ENCODE data around the gene KIAA1671.
"Not testable (repeated sequence)": the region's sequence is repeated elsewhere in the genome, so short reads cannot be mapped to it uniquely, and the experiment has no call there.

KIAA1671 gene

DNA sequence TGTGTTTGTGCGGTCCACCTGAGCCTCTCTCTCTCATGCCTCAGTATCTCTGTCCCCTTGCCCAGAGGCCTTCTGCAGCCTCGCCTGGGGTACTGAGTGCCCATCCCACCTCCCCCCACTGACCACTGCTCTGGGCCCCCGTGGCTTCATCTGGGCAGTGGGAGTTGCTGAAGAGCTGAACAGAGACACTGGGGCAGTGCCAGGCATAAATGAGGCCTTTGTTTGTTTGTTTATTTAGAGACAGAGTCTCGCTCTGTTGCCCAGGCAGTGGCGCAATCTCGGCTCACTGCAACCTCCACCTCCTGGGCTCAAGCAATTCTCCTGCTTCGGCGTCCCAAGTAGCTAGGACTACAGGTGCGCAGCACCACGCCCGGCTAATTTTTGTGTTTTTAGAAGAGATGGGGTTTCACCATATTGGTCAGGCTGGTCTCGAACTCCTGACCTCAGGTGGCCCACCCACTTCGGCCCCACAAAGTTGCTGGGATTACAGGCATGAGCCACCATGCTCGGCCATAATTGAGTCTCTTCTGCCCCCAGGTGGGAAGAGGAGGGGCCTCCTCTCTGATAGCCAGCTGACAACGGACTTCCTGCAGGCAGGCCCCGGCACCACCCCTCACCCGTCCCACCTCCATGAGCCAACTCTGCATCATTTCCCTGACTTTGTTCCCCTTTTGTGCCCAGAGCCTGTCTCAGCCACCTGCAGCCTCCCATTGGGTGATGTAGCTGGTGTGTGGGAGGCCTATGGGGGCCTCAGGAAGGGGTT is 256.4 kb downstream of the KIAA1671 start:
- in situ Hi-C loops (cut with HindIII; ENCODE audit: low sequenced_read_pairs), result no loop called here

DNA sequence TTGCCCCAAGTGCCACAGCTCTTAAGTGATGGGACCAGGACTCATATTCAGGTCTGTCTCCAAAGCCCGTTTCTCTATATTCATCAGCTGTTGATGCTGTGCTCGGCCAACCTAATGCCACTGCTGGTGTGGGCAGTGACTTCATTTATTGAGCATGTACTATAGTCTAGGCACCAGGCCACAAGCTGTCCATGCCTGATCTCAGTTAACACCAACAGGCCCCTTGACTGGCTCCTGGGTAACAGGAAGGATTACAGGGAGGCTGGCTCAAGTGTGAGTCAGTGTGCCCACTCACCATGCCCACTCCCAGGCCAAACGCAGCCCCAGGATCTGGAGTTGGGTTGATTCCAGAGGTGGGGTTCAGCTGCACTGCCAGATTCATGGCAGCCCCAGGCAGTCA is 258.3 kb downstream of the KIAA1671 start:
- in situ Hi-C loops (cut with HindIII; ENCODE audit: low sequenced_read_pairs), result no loop called here

DNA sequence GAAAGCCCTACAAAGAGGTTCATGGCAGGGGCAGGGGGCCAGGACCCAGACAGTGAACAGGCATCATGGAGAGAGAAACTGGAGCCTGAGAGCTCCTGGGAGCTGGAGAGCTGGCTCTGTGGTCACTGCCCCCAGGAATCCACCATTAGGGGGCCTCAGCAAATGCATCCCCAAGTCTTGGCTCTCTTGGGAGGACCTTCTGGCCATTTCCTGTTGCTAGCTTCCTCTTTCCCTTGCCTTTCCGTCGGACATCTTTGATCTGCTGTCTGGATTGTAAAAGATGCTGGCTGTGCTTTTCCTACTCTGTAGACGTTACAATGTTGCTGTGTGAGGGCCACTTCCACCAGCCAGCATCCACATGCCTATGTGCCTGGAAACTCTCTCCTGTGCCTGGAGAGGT is 259.8 kb downstream of the KIAA1671 start:
- in situ Hi-C loops (cut with HindIII; ENCODE audit: low sequenced_read_pairs), result no loop called here

DNA sequence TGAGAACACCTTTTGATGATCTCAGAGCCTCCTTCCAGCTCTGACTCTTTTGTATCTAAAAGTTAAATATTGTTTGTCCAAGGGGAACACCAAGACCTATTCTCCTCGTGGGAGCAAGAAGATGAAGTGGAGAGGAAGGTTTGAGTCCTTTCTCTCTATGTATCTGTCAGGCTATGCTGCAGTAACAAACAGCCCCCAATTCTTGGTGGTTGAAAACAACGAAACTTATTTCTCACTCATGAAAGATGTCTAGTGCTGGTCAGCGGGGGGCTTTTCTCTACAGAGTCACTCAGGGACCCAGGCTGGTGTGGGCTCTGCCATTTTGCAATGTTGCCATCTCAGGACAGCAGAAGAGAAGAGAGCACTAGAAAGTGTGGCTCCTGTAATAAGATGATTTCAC is 260.7 kb downstream of the KIAA1671 start:
- in situ Hi-C loops (cut with HindIII; ENCODE audit: low sequenced_read_pairs), result no loop called here

DNA sequence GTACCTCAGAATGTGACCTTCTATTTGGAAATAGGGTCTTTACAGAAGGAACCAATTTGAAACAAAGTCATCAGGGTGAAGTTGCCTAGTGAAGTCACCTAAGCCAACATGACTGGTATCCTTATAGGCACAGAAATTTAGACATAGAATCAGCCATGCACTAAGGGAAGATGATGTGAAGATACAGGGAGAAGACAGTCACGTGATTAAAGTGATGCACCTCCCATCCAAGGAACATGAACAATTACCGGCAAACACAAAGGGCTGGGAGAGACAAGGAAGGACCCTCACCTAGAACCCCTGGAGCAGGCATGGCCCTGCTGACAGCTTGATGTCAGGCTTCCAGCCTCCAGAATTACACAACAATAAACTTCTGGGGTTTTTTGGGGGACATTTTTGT is 263.7 kb downstream of the KIAA1671 start:
- in situ Hi-C loops (cut with HindIII; ENCODE audit: low sequenced_read_pairs), result no loop called here

DNA sequence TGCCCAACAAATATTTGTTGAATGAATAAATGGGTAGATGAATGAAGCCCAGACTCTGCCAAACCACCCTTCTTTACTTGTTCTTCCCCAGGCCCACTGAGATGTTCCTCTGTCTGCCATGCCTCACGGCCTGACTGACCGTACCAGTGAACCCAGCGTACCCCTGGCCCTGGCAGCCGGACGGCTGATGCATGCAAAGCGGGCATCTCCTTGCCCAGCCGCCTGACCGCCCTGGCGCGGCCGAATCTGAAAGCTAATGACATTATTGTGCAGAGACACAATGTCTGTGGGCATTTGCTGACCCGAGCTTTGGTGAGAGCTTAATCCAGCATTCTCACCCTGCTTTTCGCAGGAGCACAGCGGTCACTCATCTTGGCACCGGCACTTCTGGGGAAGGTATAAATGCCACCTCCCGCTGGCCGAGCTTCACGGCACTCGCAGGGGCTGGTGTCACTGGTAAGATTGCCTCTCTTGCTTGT is 266.7 kb downstream of the KIAA1671 start, which contains the start of gene CRYBB2:
CRYBB2 (plus strand) TSS at position 429 of the 479 bp plus-strand sequence. CDS start 1,791 bp downstream, outside the sequence.
- in situ Hi-C loops (cut with HindIII; ENCODE audit: low sequenced_read_pairs), result no loop called here

GRCh38 chr22:25219948-25220442 is 267.5 kb downstream of the KIAA1671 start:
- in situ Hi-C loops (cut with HindIII; ENCODE audit: low sequenced_read_pairs), result no loop called here

DNA sequence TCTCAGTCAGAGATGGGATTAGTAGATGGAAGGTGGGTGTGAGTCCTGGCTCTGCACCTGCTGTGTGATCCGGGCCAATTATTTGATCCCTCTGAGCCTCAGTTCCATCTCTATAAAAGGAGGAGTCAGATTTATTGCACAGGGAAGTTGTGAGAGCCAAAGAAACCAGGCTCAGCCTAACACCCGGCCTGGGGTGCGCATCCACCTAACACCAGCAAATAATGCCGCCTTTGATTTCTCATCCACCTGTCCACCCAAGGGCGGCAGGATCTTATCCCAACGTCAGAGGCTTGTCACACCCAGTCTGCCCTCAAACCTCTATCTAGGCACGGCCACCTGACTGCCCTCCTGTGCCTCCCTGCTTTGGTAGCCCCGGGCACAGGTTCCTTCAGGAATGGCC is 269.3 kb downstream of the KIAA1671 start:
- in situ Hi-C loops (cut with HindIII; ENCODE audit: low sequenced_read_pairs), result no loop called here

GRCh38 chr22:25223269-25223850 is 270.8 kb downstream of the KIAA1671 start:
- in situ Hi-C loops (cut with HindIII; ENCODE audit: low sequenced_read_pairs), result no loop called here

GRCh38 chr22:25228822-25229221 is 276.3 kb downstream of the KIAA1671 start:
- in situ Hi-C loops (cut with HindIII; ENCODE audit: low sequenced_read_pairs), result no loop called here

DNA sequence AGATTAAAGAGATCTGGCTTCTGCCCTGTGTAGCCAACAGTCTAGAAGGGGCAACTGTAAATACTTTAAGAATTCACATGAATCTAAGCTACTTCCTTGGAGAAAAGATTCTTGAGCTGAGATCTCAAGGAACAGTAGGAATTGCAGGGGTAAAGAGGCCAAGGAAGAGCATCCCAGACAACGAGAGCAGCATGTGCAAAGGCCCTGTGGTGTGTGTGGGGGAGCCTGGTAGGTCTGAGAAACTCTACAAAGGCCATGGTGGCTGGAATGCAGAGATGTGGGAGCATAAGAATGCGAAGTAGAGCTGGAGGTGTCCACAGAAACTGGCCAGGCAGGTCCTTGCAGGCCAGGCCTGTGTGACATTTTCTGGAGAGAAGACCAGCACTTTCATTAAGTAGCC is 278.2 kb downstream of the KIAA1671 start:
- in situ Hi-C loops (cut with HindIII; ENCODE audit: low sequenced_read_pairs), result not testable (repeated sequence)

- in situ Hi-C loops (cut with HindIII; ENCODE audit: low sequenced_read_pairs), result no loop called here
These were observed 279.8 kb downstream of the KIAA1671 start for GRCh38 chr22:25232301-25232700.

- in situ Hi-C loops (cut with HindIII; ENCODE audit: low sequenced_read_pairs), result not testable (repeated sequence)
These were observed 281.2 kb downstream of the KIAA1671 start for GRCh38 chr22:25233706-25234105.

- in situ Hi-C loops (cut with HindIII; ENCODE audit: low sequenced_read_pairs), result no loop called here
These were observed 283.2 kb downstream of the KIAA1671 start for GRCh38 chr22:25235547-25236290.

DNA sequence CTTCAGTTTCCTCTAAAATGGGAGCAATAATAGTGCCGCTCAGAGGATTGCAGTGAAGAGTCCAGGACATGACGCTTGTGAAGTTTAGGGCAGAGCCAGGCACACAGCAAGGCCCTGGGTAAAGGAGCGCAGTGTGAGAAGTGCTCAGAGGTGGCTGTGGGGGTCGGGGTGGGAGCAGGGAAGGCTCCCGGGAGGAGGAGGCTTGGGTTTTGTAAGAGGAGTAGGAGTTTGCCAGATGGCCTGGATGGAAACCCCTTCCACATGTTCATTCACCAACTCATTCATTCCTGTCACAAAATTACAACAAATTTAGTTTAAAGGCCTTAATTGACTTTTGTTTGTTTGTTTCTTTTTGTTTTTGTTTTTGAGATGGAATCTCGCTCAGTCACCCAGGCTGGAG is 283.9 kb downstream of the KIAA1671 start:
- in situ Hi-C loops (cut with HindIII; ENCODE audit: low sequenced_read_pairs), result no loop called here

DNA sequence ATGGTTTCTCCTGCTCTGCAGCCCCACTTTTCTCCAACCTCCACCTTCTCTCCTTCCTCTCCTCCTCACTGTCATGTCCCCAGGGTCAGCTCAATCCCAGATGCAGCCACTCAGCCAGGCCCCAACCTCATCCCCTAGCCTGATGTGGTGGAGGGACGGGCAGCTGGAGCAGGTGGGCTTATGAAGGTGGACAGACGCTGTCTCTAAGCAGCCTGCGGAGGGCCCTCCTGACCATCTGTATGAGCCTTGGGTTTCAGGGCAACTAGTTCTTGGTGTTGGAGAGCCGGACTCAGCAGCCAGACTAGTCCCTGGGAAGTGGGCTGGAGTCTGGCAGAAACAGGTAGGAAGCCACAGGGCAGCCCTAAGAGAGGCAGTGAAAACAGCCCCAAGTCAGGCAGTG is 285.0 kb downstream of the KIAA1671 start:
- in situ Hi-C loops (cut with HindIII; ENCODE audit: low sequenced_read_pairs), result no loop called here

GRCh38 chr22:25238058-25238457 is 285.5 kb downstream of the KIAA1671 start:
- in situ Hi-C loops (cut with HindIII; ENCODE audit: low sequenced_read_pairs), result not testable (repeated sequence)

Data from endothelial cell of hepatic sinusoid (primary cell).